GM18858 (cell line): ENCODE measurements around the gene UBE2I.

Source experiments
- ATAC-seq: cut with Tn5 transposase; IDR thresholded peaks from one replicate; pipeline ENCODE4 v1.9.1; 2021; ENCODE audit not compliant: unreplicated experiment

UBE2I gene

DNA sequence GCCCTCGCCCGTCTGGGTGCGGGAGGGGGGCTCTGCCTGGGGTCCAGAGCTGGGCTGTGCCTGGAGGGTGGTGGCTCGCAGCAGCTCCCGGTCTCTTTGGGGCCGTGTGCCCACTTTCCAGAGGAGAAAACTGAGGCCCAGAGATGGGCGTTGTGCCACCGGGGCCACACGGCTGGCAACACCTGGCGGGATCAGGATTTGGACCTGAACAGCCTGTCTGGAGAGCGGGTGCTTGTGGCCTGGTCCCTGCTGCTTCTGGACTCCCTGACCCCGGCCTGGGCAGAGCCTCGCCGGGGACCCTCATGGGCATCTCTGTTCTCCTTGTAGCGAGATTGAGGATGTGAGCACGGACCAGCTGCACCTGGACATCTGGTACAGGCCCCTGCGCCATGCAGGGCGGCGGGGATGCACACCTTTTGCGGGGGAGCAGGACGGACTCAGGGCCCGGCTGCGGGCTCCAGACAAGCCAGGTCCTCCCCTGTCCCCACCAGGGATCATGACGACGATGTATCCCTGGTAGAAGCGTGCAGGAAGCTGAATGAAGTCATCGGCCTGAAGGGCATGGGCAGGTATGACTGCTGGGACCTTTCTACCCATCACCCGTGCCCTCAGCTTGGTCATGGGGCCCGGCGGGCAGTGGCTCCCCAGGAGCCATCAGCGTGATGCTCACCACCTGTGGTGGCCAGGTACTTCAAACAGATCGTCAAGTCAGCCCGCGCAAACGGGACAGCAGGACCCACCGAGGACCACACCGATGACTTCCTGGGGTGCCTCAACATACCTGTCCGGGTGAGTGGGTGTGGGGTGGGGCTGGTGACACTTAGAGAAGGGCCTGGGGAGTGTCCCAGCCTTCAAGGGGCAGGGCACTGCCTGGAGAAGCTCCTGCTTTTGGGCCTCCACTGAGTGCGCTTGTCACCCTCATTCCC is 32.3 kb downstream of the UBE2I start:
- no peak for ATAC-seq

GRCh38 chr16:1342526-1343427 is 33.3 kb downstream of the UBE2I start:
- ATAC-seq: peak; percentile 66

DNA sequence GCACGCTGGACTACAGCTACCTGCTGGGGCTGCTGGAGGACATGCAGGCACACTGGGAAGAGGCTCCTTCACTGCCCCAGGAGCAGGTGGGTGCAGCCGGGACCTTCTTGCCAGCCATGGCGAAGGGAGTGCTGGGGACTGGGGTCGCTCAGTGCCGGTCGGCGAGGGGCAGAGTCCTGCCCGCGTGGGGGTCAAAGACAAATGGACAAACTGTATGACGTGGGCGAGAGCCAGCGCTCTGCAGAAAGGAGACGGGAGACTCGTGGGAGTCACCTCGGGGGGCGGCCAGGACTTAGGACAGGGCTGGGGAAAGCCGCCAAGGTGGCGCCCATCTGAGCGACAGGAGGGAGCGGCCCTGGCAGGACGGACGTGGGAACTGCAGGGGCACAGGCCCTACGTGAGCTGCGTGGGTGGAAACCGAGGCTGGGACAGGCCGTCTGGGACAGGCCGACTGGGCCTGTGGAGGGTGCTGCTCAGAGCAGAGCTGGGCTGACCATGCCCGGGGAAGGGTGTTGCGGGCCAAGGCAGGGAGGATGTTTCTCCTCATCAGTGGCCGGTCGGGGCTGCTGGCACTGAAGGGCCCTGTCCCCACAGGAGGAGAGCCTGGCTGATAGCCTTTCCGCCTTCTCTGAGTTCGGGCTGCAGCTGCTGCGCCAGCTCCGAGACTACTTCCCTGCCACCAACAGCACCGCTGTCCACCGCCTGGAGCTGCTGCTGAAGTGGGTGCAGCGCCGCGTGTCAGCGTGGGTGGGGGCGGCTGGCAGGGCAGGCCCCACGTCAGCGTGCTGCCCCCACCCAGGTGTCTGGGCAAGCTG is 34.2 kb downstream of the UBE2I start:
- peak; percentile 6 for ATAC-seq

- no peak for ATAC-seq
Measured at GRCh38 chr16:1344499-1344898, 35.1 kb downstream of the UBE2I start.

DNA sequence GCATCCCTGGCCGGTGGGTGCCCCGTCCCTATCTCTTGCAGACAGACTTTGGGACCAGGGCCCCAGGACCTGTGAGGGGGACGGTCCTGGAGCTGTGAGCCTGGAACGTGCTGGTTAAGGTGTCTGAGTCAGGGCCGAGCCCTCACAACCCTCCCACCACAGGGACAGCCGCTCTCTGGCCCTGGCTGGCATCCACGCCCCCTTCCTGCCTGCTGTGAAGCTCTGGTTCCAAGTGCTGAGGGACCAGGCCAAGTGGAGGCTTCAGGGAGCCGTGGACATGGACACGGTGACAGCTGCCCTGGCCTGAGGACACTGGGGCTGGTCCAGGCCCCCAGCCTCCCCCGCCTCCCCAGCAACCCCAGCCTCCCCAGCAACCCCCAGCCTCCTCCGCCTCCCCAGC is 35.7 kb downstream of the UBE2I start:
- ATAC-seq: no peak

- no peak for ATAC-seq
Measured at GRCh38 chr16:1345651-1346421, 36.4 kb downstream of the UBE2I start.

- no peak for ATAC-seq
Measured at GRCh38 chr16:1346422-1347285, 37.2 kb downstream of the UBE2I start.

- no peak for ATAC-seq
Measured at GRCh38 chr16:1347286-1347855, 37.9 kb downstream of the UBE2I start.

DNA sequence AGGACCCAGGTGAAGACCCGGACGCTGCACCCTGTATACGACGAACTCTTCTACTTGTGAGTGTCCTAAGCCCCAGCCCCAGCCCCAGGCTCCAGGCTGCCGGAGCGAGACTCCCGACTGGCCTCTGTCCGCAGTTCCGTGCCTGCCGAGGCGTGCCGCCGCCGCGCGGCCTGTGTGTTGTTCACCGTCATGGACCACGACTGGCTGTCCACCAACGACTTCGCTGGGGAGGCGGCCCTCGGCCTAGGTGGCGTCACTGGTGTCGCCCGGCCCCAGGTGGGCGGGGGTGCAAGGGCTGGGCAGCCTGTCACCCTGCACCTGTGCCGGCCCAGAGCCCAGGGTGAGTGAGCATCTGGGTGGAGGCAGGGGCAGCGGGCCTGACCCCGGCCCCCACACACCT is 38.5 kb downstream of the UBE2I start:
- ATAC-seq: no peak

GRCh38 chr16:1348441-1348840 is 39.0 kb downstream of the UBE2I start:
- ATAC-seq: no peak

DNA sequence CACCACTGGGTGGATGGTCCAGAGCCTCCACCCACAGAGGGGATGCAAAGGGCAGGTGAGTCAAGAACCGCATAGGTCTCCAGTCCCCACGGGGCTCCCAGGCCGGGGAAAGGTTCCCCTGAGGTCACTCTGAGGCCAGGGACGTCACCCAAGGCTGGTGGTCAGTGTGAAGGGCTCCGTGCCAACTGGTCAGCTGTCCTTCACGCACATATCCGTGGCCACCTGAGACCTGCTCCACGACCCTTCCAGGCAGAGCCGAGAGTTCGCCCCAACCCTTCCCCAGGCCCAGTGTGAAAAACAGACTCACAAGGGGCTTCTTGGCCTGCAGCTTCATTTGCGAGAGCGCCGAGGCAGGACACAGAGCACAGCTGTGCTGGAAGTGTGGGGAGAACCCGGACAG is 39.5 kb downstream of the UBE2I start:
- ATAC-seq: no peak

GRCh38 chr16:1349351-1349750 is 39.9 kb downstream of the UBE2I start:
- ATAC-seq: no peak

DNA sequence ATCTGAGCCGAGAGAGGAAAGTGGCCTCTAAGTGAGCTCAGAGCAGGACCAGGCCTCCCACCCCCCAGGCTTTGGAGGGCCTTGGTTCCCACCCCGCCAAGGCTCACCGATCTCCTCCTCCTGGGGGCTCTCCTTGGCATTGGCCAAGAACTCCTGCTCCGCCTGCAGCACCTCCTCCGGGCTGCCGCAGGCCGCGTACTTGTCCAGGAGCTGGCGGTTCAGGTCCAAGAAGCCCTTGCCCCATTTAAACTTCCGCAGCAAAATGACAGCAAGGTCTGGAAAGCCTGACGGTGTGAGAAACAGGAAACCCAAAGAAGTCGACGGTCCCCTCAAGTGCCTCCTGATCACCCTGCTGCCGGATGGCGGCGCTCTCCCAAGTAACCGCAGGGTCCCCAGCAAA is 40.5 kb downstream of the UBE2I start:
- no peak for ATAC-seq

- ATAC-seq: no peak
Measured at GRCh38 chr16:1350691-1351090, 41.3 kb downstream of the UBE2I start.

DNA sequence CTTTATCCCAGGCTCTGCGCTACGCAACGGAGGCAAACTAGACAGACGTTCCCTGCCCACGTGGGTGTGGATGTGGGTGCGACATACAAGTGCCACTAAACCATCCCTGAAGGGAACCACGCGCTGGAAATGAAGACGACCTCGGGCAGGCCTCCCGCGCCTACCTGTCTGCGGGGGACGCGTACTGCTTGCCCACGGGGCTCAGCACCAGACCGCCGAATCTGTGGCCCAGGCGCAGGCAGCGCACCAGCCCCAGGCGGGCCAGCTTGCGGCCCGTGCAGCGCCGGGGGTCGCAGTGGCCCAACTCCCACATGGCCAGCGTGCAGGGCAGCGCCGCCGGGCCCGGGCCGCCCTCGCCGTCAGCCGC is 41.8 kb downstream of the UBE2I start:
- no peak for ATAC-seq

GRCh38 chr16:1351582-1352362 is 42.3 kb downstream of the UBE2I start, which contains the start of the genes GNPTG and TSR3:
Gene GNPTG (plus strand): TSS chr16:1351931. CDS start chr16:1351966, 35 bp downstream.
Gene TSR3 (minus strand): TSS chr16:1351878. CDS start chr16:1351804, 74 bp downstream.
- peak; percentile 48 for ATAC-seq

DNA sequence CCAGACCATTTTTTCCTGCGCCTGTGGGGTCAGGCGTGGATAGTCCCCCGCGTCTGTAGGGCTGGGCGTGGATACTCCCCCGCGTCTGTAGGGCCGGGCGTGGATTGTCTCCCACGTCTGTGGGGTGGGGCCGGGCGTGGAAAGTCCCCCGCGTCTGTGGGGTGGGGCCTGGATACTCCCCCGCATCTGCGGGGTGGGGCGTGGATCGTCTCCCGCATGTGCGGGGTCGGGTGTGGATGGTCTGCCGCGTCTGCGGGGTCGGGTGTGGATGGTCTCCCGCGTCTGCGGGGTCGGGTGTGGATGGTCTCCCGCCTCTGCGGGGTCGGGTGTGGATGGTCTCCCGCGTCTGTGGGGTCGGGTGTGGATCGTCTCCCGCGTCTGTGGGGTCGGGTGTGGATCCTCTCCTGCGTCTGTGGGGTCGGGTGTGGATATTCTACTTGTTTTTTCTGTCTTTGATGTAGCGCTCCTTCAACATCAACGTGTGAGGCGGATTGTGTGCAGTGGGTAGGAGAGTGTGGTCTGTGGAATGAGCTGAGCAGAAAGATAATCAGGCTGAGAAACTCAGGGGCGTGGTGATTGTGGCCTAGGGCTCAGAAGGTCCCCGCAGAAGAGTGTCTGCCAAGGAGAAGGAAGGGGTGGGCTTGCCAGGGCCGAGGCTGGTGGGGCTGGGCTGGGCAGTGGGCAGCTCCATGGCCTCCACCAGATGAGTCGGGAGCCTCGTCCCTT is 45.5 kb downstream of the UBE2I start:
- ATAC-seq: no peak
